KOPT-K1 (cell line): Measurements from ENCODE around the gene VTCN1.
"Not testable (repeated sequence)": the region's sequence is repeated elsewhere in the genome, so short reads cannot be mapped to it uniquely, and the experiment has no call there.

ENCODE experiments used
- H3K27ac ChIP-seq: fragments of 200-600 bp; sonication (generic); 2 replicates; pipeline ENCODE4 v1.5.1; 2016; ENCODE audit warnings: antibody characterized with exemption, mild to moderate bottlenecking, low read depth, low read length; ENCODE audit not compliant: poor library complexity, severe bottlenecking
- H3K36me3 ChIP-seq: fragments of 200-600 bp; sonication (generic); 2 replicates; pipeline ENCODE4 v1.5.1; 2017; ENCODE audit warnings: antibody characterized with exemption, mild to moderate bottlenecking, low read length, moderate library complexity; ENCODE audit not compliant: insufficient read depth
- H3K9me3 ChIP-seq: fragments of 200-600 bp; sonication (generic); 2 replicates; pipeline ENCODE4 v1.5.1; 2017; ENCODE audit warnings: antibody characterized with exemption, low read length, mild to moderate bottlenecking; ENCODE audit not compliant: insufficient read depth, poor library complexity, severe bottlenecking

Gene VTCN1

GRCh38 chr1:117162816-117163215 lies 47.9 kb downstream of the VTCN1 start:
- Histone ChIP-seq H3K9me3 (no peaks in the 10 kb centered on the region), H3K27ac (no peak overlapping the region), H3K36me3 (no peaks in the 10 kb centered on the region)

DNA sequence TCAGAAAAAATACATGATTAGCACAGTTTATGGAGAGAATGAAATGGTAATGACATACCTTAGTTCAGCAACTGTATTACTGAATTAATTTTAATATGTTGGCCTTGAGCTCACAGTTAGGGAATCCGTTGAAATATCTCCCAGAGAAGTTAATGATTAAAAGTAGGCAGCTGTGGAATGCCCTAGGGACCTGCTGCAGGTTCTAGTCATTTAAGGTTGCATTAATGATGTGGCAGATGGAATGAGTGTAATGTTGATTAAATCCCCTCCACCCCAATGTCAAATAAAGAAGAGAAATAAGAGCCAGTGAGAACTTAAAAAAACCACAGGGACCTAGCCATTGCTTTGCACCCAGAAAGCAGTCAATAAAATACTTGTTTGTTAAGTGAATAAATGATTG lies 48.8 kb downstream of the VTCN1 start:
- Histone ChIP-seq H3K9me3 (no peaks in the 10 kb centered on the region), H3K27ac (no peak overlapping the region), H3K36me3 (no peaks in the 10 kb centered on the region)

DNA sequence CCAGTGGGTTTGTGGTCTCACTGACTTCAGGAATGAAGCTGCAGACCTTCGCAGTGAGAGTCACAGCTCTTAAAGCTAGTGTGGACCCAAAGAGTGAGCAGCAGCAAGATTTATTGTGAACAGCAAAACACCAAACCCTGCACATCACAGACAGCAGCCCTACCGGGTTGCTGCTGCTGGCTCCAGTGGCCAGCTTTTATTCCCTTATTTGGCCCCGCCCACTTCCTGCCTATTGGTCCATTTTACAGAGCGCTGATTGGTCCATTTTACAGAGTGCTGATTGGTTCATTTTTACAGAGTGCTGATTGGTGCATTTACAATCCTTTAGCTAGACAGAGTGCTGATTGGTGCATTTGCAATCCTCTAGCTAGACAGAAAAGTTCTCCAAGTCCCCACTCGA lies 59.4 kb downstream of the VTCN1 start:
- H3K27ac ChIP-seq, H3K36me3 ChIP-seq, H3K9me3 ChIP-seq: not testable (repeated sequence)

DNA sequence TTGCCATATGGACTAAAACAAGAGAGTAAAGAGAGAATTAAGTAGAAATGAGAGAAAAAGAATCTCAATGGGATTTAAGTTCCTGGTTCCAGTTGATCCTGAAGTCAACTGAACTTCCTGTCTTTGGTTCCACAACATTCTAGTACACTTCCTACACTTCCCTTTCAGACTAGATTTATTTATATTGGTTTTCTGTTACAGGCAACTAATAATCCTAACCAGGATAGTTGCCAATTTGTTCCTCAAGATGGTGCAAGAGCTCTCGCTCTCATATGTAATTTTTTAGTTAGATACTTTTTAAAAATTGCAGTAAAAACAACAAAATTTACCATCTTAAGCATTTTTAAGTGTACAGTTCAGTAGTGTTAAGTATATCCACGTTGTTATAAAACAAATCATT lies 60.4 kb downstream of the VTCN1 start:
- H3K9me3 ChIP-seq: peaks cover 7% of the 10 kb centered on the region
- no peak overlapping the region for H3K27ac ChIP-seq
- no peaks in the 10 kb centered on the region for H3K36me3 ChIP-seq

- Histone ChIP-seq H3K9me3 (peaks cover 7% of the 10 kb centered on the region), H3K27ac (no peak overlapping the region), H3K36me3 (no peaks in the 10 kb centered on the region)
These were observed 62.7 kb downstream of the VTCN1 start for GRCh38 chr1:117147856-117148588.

- Histone ChIP-seq H3K27ac (no peak overlapping the region), H3K36me3 (no peaks in the 10 kb centered on the region), H3K9me3 (peaks cover 7% of the 10 kb centered on the region)
These were observed 63.3 kb downstream of the VTCN1 start for GRCh38 chr1:117147341-117147831.

DNA sequence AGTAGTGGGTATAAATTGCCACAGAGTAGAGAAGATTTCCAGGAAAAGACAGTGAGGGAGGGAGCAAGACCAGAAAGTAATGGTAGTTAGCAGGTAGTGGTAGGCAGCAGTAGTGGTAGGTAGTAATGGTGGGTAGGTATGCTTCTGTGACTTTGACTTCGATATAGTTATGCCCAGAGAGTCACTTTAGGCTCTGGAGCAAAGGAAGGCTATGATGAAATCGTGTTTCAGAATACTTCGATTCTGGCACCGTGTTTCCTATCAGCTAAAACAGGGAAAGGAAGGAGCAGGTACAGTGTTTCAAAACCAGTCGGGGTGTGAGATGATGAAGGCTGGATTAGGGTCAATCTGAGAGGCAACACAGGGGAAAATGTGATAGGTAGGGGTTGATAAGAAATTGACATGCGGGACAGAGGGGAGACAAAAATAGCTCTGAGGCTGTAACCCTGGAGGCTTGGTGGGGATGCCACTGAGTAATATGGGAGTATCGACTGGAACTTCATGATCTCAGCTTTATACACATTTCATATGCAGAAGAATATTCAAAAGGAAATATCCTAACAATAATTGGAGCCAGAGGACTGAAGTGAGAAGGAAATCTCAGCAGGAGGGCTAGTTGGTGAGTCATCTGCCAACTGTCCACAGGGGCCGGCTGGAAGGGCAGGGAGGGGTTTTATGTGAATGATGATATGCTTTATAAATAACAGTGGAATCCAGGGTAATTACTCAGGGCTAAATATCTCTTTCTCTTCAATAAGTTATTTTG lies 64.0 kb downstream of the VTCN1 start:
- Histone ChIP-seq H3K9me3 (peaks cover 5% of the 10 kb centered on the region), H3K27ac (no peak overlapping the region), H3K36me3 (no peaks in the 10 kb centered on the region)

GRCh38 chr1:117146072-117146471 lies 64.7 kb downstream of the VTCN1 start:
- H3K9me3 ChIP-seq: no peaks in the 10 kb centered on the region
- H3K27ac ChIP-seq: no peak overlapping the region

GRCh38 chr1:117143871-117144270 lies 66.9 kb downstream of the VTCN1 start:
- H3K36me3 ChIP-seq: no peaks in the 10 kb centered on the region
- no peak overlapping the region for H3K27ac ChIP-seq
- H3K9me3 ChIP-seq: no peaks in the 10 kb centered on the region

More at GRCh38 chr1:117146072-117146471, 64.7 kb downstream of the VTCN1 start:
- H3K36me3 ChIP-seq: no peaks in the 10 kb centered on the region

GRCh38 chr1:117143172-117143571 lies 67.6 kb downstream of the VTCN1 start:
- H3K9me3 ChIP-seq: no peaks in the 10 kb centered on the region
- no peak overlapping the region for H3K27ac ChIP-seq
- no peaks in the 10 kb centered on the region for H3K36me3 ChIP-seq

GRCh38 chr1:117142200-117142599 lies 68.5 kb downstream of the VTCN1 start:
- Histone ChIP-seq H3K9me3 (no peaks in the 10 kb centered on the region), H3K36me3 (no peaks in the 10 kb centered on the region), H3K27ac (no peak overlapping the region)

GRCh38 chr1:117138561-117138960 lies 72.2 kb downstream of the VTCN1 start:
- Histone ChIP-seq H3K27ac (no peak overlapping the region), H3K9me3 (no peaks in the 10 kb centered on the region), H3K36me3 (no peaks in the 10 kb centered on the region)

DNA sequence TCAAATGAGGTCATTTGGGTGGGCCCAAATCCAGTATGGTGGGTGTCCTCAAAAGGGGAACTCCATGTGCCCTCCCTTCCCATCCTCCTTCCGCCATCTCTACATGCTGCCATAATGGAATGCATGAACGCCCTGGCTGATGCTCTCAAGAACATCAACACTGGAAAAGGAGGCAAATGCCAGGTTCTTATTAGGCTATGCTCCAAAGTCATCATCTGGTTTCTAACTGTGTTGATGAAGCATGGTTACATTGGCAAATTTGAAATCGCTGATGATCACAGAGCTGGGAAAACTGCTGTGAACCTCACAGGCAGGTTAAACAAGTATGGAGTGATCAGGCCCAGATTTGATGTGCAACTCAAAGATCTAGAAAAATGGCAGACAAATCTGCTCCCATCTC lies 72.6 kb downstream of the VTCN1 start:
- no peaks in the 10 kb centered on the region for H3K9me3 ChIP-seq
- H3K36me3 ChIP-seq: no peaks in the 10 kb centered on the region
- no peak overlapping the region for H3K27ac ChIP-seq

DNA sequence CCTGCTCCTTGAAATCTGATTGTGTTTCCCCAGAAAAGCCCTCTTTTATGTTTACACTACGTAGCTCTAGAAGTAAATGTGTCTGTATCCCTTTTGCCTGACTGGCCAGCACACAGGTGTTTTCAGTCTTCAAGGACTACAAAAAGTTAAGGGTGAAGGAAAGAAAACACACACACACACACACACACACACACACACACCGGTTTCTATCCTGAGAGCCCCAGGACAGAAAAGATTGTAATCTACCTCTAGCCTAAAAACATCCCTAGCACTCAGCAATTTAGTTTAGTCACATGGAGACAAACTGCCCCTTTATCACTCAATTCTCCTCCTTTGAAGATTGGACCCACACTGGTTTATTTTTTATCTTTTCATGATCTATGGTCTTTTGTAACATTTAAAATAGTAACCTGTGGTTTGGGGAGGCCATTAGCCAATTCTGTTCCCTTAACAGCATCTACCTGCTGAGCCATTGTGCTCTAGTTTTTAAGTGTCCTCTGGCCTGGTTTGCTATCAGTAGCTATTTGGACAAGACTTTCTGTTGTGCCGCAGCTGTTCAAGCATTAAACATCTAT lies 73.4 kb downstream of the VTCN1 start:
- H3K27ac ChIP-seq: no peak overlapping the region
- H3K36me3 ChIP-seq: no peaks in the 10 kb centered on the region
- H3K9me3 ChIP-seq: no peaks in the 10 kb centered on the region

DNA sequence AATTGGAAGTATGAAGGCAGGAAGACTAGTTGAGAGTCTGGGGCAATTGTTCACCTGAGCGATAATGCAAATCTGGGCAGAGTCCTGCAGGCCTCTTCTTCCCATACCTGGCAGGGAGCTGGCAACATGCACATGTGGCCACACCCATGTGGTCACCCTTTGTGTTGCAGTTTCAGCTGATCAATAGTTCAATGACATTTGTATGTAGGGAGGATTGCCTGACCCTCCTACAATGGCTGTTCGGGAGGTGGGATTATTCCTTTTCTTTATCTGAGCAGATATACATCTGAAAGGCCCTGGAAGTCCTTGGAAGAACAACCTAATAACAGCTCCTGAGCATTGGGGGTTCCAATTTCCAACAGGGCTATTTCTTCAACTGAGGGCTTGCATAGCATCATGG lies 74.0 kb downstream of the VTCN1 start:
- Histone ChIP-seq H3K9me3 (no peaks in the 10 kb centered on the region), H3K36me3 (no peaks in the 10 kb centered on the region)

More for the DNA sequence above, 74.0 kb downstream of the VTCN1 start:
- H3K27ac ChIP-seq: no peak overlapping the region
